Gastroesophageal sphincter (tissue), 3 donors: Measurements from ENCODE around the gene ADH1C.

Source experiments
- CTCF ChIP-seq, 4 experiments: fragments of 200-600 bp in 2 of 4; fragments of 450-650 bp in 2 of 4; sonication (generic) in 1 of 4; IDR thresholded peaks; one replicate each; pipeline ENCODE4 v1.5.1; 2017 to 2019; ENCODE audit warnings: antibody characterized with exemption in 4 of 4, mild to moderate bottlenecking in 2 of 4, moderate library complexity in 2 of 4
- EP300 ChIP-seq: sonication (generic); formaldehyde crosslinking; IDR thresholded peaks from one replicate; pipeline ENCODE4 v1.6.1; 2017; ENCODE audit warnings: antibody characterized with exemption, mild to moderate bottlenecking
- POLR2A ChIP-seq, 2 donors: fragments of 450-650 bp; IDR thresholded peaks; one replicate each; pipeline ENCODE4 v1.6.1; 2017; ENCODE audit warnings: antibody characterized with exemption in 2 of 2, mild to moderate bottlenecking in 2 of 2, moderate library complexity in 1 of 2

- TF ChIP-seq CTCF (IDR thresholded peaks at IDR 0.05) (no peak), POLR2A (IDR thresholded peaks at IDR 0.05) (no peak), EP300 (no peak)
Observed at GRCh38 chr4:99395595-99396364, 43.2 kb upstream of the ADH1C start.
